Stimulated activated CD8-positive, alpha-beta memory T cell treated with anti-CD3 and anti-CD28 coated beads, Interleukin-15, amount 100 ng/mL, for 48 hours (primary cell): ENCODE measurements around the gene RPL27A.
"Not testable (repeated sequence)": the region's sequence is repeated elsewhere in the genome, so short reads cannot be mapped to it uniquely, and the experiment has no call there.

Experiments used
- DNase-seq, 2 donors: peaks; one replicate each; pipeline ENCODE4 v3.0.0-alpha.2; 2020; ENCODE audit warnings: low read depth in 2 of 2

The RPL27A gene

DNA sequence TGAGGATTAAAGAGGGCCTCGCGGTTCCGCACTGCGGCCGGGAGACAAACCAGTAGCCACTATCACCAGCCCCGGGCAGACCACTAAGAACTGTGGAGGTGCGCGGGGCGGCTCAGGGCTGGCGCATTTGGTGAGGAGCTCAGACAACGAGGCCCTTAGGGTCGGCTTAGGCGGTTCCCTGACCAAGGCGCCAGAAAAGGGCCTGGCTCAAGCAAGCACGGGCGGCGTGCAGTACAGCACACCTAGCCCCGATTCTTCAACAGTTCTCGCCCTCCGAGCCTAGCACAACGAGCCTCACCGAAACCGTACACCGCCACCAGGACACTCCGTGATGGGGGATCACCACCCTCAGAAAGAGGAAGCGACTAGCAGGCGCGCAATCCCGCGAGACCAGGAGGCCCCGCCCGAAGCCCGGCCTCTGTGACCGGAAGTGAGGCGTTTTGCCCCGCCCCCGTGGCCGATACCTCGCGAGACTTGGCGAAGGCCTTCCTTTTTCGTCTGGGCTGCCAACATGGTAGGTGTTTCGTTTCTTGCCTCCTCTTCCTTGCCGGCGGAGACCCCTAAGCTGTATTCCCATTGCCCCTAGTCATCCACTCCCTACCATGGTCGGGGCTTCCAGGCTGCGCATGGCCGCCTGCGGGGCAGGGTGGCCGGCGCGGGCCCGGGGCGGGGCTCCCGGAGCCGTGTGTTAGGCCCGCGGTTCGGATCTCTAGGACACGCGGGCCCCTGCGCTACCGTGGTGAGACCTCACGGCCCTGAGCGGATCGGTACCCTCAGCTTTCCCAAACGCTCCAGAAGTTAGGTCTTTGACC is at the start of gene RPL27A, which contains the start of gene TRIM66:
Gene RPL27A, plus strand, starts transcription at position 490 of the 812 bp plus-strand sequence. Its CDS starts 22 bp downstream, at position 512.
Gene TRIM66, minus strand, starts transcription at position 363 of the 812 bp plus-strand sequence. CDS start 10,391 bp downstream, outside the sequence.
- DNase-seq: peak; percentile 95 to 98

DNA sequence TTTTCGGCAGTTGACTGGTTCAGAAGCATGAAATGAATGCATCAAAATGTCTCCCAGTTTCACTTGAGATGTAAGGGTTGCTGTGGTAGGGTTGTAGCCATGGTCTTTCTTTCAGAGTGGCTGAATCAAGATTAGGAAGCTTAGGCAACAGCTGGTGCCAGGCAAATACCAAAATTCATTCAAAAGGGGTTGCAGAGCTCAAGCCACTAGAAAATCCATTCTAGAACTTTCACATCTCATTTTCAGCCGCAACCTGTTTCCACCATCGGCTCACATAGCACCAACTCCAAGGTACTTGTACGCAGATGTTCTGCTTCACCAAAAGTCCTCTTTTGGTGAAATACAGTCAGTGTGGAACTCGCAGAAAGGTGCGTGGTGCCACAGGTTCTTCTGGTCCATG is 48.1 kb upstream of the RPL27A start:
- no peak for DNase-seq

DNA sequence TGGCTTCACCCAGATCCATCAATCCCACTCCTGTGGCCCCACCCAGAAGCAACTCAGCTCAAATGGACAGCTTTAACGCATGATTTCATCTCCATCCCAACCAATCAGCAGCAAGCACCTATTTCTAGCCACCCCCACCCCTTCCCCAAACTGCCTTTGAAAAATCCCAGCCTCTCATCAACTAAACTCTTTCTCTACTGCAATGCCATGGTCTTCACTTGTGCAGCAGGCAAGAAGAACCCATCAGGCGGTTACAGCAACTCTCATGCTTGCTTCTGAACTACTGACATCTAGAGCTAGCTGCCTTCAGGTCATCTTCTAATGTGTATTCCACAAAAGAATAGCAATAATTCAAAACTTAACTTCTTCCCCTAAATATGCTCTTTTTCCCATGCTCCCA is 46.5 kb upstream of the RPL27A start:
- DNase-seq: no peak

DNA sequence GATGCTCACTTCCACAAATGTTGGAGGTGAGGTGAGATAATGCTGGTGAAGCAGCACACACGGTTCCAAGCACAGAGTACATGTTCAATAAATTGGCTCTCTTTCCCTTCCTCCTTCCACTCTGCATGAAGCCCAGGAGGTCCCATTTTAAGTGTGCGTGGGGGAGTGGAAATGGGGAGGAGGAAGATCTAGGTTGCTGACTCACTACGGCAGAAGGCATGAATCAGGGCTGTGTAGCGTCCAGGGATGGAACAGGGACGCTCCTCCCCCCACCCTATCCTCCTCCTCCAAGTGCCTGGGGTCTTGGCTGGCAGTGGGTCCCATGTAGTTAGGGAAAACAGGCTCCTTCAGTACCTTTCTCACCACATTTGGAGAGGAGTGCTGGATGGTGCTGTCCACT is 44.3 kb upstream of the RPL27A start:
- no peak for DNase-seq

DNA sequence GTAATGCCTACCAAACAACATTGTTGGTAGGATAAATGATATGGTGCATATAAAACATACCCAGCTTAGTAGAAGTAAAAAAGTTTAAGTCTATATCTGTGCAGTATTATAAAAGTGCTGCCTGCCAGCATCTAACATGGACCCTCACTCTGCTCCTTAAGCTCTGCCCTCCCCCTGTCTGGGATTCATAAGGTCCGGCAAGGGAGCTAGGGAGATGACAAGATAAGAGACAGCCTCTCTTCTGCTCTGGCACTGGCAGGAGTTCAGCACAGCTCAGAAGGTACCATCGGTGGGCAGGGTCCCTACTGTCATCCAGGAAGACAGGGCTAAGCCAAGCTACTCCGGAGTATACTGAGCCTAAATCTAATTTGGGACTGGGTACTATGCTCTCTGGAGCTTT is 42.9 kb upstream of the RPL27A start:
- no peak for DNase-seq

DNA sequence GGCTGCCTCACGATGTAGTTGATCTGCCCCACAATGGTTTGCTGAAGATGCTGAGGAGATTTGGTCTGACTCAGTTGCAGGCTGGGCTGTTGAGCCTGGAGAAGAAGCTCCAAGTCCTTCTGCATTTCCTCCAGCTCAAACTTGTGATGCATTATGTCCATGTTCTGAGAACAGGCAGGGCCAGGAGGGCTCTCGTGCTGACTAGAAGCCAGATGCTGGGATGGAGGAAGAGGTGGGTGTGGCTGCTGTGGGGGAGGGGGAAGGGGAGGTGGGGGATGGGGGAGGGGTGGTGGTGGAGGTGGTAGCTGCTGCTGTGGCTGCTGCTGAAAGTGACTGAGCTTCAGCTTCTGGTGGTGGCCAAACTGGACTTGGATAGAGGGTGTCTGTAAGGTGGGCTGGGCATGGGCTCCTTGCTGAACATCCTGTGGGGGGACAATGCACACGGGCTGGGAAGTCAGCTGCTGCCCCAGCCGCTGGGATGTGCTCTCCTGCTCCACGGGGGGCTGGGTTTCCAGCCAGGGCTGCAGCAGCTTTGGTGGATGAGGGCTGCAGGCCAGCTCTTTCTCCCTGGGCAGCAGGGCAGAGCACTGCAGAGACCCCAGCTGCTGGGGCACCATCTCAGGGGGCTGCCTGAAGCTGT is 42.2 kb upstream of the RPL27A start:
- no peak for DNase-seq

DNA sequence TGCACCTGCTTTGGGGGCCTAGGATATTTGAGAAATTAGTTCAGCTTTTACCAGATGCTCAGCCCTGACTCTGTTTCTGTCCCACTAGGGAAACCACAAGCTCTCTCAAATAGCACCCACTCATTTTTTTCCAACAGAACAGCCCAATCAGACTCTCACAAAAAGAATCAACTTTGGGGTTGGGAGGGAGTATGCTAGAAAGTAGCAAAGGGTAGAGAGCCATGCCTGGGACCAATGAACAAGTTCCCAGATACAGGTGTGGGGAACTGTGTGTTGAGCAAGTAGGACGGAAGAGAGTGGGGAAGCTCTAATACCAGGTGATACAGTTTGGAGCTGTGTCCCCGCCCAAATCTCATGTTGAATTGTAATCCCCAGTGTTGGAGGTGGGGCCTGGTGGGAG is 41.3 kb upstream of the RPL27A start:
- DNase-seq: no peak

DNA sequence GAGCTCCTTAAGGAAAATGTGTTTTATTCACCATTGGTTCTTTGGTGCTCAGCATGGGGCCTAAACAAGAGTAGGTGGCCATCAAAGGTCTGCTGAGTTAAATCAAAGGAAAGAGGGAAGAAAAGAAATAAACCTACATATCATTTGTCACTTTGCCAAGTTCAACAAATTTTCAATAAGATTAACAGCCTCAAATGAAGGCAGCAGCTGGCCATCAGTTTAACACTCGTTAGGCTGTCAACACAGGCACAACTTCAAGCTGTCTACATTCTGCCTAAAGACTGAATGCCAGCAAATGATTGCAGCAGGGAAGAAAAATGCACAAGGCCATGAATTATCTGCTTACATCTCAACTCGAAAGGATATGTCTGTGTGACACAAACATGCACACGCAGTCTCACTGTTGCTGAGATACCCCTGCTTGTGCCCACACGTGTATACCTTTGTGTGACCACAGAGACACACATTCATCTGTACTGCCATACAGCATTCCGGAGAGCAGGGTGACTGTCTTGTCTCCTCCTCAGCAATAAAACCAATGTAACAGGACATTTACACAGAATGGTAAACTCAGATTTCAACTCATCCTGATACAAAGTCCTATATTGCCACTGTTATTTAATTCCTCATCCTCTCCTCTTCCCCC is 40.3 kb upstream of the RPL27A start:
- no peak for DNase-seq

DNA sequence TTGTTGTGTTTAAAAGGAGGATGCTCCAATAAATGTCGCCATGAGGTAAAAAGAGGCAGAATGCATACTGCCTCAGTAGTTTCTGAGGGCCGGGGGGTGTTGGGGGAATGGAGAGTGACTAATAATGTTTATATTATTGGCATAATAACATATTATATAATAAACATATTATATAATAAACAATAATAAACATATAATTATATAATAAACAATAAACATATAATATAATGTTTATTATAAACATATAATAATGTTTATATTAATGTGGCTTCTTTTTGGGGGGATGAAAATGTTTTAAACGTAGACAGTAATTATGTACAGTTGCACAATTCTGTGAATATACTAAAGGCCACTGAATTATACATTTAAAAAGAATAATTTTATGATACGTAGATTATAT is 35.7 kb upstream of the RPL27A start:
- DNase-seq: no peak

DNA sequence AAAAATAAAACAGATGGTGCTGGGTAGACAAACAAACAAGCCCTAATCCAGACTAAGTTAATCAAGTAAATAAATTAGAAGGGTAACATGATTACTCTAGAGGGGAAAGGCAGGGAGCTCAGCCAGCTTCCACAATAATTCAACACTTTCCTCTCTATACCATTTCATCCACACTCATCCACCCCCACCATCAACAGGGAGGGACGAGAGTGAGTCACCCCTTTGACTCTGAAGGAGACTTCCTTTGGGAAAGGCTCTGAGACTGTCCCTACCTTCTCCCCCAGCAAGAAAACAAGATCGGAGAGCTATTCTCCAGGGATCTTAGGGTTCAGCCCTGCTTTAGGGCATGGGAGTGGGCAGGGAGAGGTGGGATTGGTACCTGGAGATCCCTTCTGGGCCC is 33.2 kb upstream of the RPL27A start:
- no peak for DNase-seq

DNA sequence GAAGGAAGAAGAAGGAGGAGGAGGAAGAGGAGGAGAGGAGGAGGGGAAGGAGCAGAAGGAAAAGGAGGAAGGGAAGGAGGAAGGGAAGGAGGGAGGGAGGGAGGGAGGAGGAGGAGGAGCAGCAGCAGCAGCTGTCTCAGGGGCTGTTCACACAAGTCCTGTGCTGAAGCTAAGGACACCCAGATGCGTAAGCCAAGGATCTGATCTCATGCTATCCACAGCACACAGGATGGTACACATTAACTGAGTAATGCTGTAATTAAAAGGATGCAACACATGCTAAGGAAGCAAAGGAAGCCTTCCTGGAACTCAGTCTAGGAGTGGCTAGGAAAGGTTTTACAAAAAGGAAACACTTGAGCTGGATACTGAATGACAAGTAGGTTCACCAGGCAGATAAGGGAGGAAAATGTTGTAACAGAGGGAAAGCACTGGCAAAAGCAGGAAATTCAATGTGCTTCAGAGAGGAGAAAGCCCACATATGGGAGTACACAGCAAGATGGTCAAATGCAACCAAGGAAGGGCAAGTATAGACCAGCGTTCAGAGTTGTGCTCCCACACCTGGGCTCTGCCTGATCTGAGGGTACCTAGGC is 32.1 kb upstream of the RPL27A start:
- no peak for DNase-seq

DNA sequence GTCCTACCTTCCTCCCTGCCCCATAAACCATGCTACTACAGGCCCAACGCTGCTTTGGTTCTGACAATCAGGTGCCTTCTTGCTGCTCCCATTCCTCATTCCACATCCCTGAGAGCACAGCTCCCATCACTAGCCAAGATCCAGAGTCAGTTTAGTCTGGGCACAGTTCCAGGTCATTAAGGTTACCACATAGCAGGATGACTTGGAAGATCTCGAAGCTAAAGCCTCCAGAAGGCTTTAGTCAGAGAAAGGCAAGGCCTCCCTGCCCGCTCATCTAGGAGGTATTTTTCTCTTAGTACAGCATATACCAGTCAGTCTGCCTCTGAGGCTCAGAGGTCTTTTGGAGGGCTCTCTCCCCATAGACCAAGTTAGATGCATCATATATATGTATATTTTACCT is 30.5 kb upstream of the RPL27A start:
- DNase-seq: no peak

DNA sequence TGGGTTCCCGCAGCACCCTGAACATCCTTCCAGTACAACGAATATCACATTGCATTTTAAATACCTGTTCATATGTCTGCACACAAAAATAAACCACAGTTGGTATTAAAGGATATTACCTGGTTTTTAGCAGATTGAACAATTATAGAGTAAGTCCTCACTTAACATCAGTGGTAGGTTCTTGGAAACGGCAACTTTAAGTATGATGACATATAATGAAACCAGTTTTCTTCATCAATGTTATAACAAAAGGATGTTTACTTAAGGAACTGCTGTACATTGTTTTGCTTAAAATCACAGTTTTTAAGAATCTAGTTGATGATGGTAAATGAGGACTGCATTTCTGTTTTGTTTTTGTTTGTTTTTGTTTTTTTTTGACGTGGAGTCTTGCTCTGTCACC is 28.1 kb upstream of the RPL27A start:
- DNase-seq: no peak

DNA sequence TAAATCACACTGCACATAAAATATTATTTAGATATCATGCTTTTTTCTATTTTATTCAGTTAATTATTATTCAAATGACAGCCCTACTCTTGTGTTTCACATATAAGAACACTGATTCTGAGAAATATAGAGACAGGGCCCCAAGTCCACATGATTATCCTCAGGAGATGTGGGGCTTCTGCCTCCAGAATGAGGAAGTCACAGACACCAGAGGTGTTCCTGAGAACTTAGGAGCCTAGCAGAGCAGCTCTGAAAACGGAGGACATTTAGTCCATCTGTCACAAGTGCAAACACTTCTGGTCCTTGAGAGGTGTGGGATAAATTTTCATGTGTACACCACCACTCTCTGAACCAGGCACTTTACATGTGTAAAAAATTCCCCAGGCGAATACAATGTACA is 26.3 kb upstream of the RPL27A start:
- no peak for DNase-seq

DNA sequence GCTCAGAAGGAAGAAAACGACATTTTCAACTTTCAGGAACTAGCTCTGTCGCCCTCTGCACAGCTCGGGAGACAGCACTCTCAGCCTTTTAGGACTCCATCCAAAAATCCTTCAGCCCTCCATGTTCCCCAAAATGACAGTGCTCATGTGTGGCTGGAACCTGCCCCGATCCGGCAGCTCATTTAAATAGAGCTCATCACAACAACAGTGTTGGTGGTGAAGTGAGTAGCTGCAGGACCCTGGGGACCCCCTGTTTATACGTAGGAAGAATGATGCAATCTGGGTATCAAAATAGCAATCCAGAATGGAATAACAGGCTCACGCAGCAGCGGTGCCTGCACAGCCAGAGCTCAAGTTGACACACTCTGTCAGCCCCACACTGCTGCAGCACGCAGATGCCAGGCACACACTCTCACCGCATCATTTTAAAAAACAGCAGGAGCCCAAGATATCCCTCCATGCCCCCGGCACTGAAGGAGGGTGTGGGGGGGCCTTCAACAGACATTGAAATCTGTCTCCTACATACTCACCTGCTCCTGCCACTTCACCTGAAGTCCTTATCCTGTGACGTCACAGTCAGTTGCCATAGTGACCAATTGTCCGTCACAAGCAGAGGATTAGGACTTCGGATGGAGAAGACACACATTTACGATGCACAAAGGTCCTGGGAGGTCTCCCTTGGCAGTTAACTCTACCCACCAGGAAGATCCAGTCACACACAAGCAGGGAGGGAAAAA is 24.1 kb upstream of the RPL27A start:
- DNase-seq: no peak

DNA sequence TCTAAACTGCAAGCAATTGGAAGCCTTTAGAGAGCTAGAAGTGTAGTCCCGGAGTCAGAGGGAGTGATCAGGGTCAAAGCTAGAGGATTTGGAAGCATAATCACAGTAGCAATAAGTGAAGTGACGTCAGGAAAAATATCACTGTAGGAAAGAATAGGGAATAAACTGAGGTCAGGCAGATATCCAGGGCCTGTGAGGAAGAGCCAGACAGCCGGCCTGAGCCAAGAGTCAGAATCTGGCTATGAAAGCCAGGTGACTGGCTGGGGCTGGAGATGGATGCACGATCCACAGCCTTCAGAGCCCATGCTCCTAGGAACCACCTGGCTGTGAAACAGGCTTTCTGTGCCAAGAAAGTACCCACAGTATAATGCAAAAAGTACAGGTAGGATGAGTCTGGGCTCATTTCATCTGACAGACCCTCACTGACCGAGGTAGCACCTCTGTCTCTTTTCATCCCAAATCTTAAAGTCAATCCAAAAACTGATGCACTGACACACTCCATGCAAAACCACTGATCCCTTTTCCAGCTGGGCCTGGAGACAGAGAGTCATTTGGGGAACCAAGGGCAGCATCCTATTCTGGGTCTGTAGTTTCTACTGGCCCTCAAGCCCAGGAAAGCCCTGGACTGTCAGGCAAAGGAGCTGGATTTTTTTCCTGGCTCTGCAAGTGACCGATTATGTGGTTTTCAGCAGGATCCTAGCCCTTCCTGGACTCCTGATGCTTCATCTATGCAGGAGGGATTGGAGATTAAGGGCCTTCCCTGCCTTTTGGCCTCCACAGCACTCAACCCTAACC is 21.4 kb upstream of the RPL27A start:
- DNase-seq: no peak

DNA sequence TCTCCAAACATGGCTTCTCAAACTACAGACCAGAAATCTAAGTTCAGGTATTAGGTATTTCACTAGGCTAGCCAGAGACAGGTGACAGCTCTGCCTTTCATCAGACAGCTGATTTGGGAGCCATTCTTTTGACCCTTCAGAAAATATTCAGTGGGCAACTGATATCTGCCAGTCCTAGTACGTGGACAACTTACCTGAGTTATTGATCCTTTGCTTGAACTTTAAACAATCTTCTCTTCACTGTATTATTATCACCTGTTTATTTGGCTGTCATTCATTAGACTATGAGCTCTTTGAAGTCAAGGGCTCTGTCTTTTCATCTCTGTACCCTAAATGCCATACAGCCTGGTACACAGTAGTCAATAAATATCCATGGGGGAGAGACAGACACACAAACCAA is 17.4 kb upstream of the RPL27A start:
- no peak for DNase-seq

DNA sequence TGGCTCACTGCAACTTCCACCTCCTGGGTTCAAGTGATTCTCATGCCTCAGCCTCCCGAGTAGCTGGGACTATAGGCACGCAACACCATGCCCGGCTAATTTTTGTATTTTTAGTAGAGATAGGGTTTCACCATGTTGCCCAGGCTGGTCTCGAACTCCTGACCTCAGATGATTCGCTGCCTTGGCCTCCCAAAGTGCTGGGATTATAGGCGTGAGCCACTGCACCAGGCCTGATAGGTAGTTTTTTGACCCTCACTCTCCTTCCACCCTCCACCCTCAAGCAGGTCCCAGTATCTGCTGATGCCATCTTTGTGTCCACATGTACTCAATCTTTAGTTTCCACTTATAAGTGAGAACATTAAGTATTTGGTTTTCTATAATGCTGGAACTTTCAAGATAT is 12.5 kb upstream of the RPL27A start:
- DNase-seq: not testable (repeated sequence)

DNA sequence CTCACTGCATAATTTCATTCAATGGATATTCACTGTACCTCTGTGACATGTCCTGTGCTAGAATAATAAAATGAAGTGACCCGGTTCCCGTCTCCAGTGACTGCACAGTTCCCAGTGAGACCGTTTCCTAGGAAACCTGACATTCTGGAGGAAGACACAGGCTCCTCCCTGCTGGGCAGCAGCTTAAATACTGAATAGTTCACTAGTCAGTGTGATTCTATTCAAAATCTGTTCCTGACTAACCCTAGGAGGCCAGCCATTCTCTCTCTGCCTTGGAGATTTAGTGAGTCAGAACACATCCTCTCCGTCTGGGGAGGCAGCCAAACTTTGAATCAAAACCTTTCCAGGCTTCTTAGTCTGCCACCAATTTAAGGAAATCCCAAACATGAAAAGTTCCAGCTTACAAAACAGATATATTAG is 11.4 kb upstream of the RPL27A start:
- no peak for DNase-seq

DNA sequence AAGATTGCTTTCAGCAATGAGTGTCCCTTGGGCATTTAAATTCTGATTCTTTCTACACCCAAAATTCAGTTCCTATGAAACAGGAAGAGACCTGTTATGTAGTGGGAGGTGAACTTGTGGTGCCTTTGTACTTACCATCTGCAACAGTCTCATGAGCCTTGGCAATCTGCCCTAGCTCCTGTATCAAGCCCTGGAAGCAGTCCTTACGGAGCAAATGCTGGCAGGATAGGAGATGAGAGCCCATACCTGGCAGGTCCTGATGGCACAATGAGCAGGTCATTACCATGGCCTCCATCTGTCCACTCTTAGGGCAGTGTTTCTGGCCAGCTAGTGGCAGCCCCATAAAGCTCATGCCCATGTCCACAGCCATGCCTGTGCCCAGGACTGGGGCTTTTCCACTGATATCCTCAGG is 10.9 kb upstream of the RPL27A start:
- no peak for DNase-seq

DNA sequence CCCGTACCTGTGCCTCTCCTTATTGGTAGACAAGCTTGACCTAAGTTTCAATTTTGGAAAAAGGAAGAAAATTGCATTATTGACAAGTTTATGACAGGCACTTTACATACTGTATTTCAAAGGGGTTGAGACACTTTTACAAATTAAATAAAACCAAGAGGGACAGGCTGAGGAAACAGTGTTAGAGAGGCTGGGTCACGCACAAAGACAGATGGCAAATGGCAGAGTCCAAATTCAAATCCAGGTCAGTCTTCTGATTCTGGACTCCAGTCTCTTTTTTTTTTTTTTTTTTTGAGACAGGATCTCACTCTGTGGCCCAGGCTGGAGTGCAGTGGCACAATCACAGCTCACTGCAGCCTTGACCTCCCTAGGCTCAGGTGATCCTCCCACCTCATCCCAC is 10.2 kb upstream of the RPL27A start:
- no peak for DNase-seq
